Tibial artery (tissue), 4 donors: ENCODE results near the gene HS6ST1.
A peak's percentile ranks its signal among the peaks of the same experiment; 100 is the strongest.

Source experiments
- DNase-seq, 2 donors: peaks; one replicate each; pipeline ENCODE4 v3.0.0-alpha.2; 2019
- H3K27ac ChIP-seq, 2 donors: fragments of 200-600 bp; sonication (generic) in 1 of 2; 1 replicate in 1 of 2; 2 replicates in 1 of 2; pipeline ENCODE4 v1.5.1; 2018 to 2019; ENCODE audit warnings: mild to moderate bottlenecking in 1 of 2
- H3K27me3 ChIP-seq, 2 donors: fragments of 200-600 bp; sonication (generic) in 1 of 2; one replicate each; pipeline versions ENCODE4 v1.5.1 to v1.6.0; 2016 to 2019
- H3K36me3 ChIP-seq, 3 donors: fragments of 200-600 bp; sonication (generic) in 2 of 3; one replicate each; pipeline ENCODE4 v1.5.1; 2016 to 2019; ENCODE audit warnings: mild to moderate bottlenecking in 2 of 3
- H3K4me1 ChIP-seq, 4 donors: fragments of 200-600 bp; sonication (generic) in 2 of 4; 1 replicate in 3 of 4; 2 replicates in 1 of 4; pipeline ENCODE4 v1.5.1; 2016 to 2019
- H3K4me3 ChIP-seq, 2 donors: fragments of 200-600 bp; sonication (generic) in 1 of 2; 1 replicate in 1 of 2; 2 replicates in 1 of 2; pipeline ENCODE4 v1.5.1; 2018 to 2019; ENCODE audit warnings: mild to moderate bottlenecking in 2 of 2
- H3K9me3 ChIP-seq, 3 donors: fragments of 200-600 bp; sonication (generic) in 1 of 3; one replicate each; pipeline ENCODE4 v1.5.1; 2016 to 2019
- CTCF ChIP-seq, 2 experiments: fragments of 200-600 bp in 1 of 2; fragments of 450-650 bp in 1 of 2; IDR thresholded peaks; one replicate each; pipeline ENCODE4 v1.5.1; 2017 to 2019; ENCODE audit warnings: antibody characterized with exemption in 2 of 2, mild to moderate bottlenecking in 1 of 2, moderate library complexity in 1 of 2
- intact Hi-C: fragments of 100-400 bp; cut with DNase I; formaldehyde crosslinking; loops from one replicate; pipeline ENCODE4 v1.15.0; 2023; ENCODE audit warnings: low total_unique reads

HS6ST1 gene

GRCh38 chr2:128236491-128237035 lies 82.1 kb downstream of the HS6ST1 start:
- Histone ChIP-seq H3K4me3 (no peak overlapping the region), H3K27ac (no peak overlapping the region), H3K4me1 (peaks cover 0 to 12% (median 7%) of the 10 kb centered on the region in 4 donors), H3K9me3 (no peaks in the 10 kb centered on the region), H3K27me3 (peaks cover 0 to 5% of the 10 kb centered on the region in 2 donors), H3K36me3 (no peaks in the 10 kb centered on the region)
- DNase-seq = no peak
- no peak for TF ChIP-seq CTCF (IDR thresholded peaks at IDR 0.05)
- intact Hi-C loops = no loop called here

- TF ChIP-seq CTCF (IDR thresholded peaks at IDR 0.05) = no peak
- Histone ChIP-seq H3K27me3 (peaks cover 0 to 5% of the 10 kb centered on the region in 2 donors), H3K9me3 (no peaks in the 10 kb centered on the region), H3K27ac (no peak overlapping the region), H3K4me1 (peaks cover 0 to 12% (median 7%) of the 10 kb centered on the region in 4 donors), H3K4me3 (no peak overlapping the region), H3K36me3 (no peaks in the 10 kb centered on the region)
- DNase-seq = no peak
- intact Hi-C loops = no loop called here
Observed at GRCh38 chr2:128235581-128235980, 83.1 kb downstream of the HS6ST1 start.

- DNase-seq = no peak
- intact Hi-C loops = loop anchor here (5.0 kb wide), 1 partner anchor 52 kb away; no protein-coding TSS in a partner anchor
Observed at GRCh38 chr2:128234613-128235012, 84.1 kb downstream of the HS6ST1 start.

GRCh38 chr2:128233790-128234395 lies 84.8 kb downstream of the HS6ST1 start:
- no peak for DNase-seq
- Histone ChIP-seq H3K27ac (no peak overlapping the region), H3K9me3 (no peaks in the 10 kb centered on the region), H3K27me3 (no peaks in the 10 kb centered on the region), H3K4me1 (peaks cover 0 to 12% (median 7%) of the 10 kb centered on the region in 4 donors), H3K4me3 (peak overlapping the region; percentile 58 to 78), H3K36me3 (no peaks in the 10 kb centered on the region)
- no peak for TF ChIP-seq CTCF (IDR thresholded peaks at IDR 0.05)
- intact Hi-C loops = loop anchor here (5.0 kb wide), 1 partner anchor 52 kb away; no protein-coding TSS in a partner anchor

More at GRCh38 chr2:128234613-128235012, 84.1 kb downstream of the HS6ST1 start:
- H3K27ac ChIP-seq = no peak overlapping the region
- peaks cover 0 to 12% (median 7%) of the 10 kb centered on the region in 4 donors for H3K4me1 ChIP-seq
- peaks cover 0 to 5% of the 10 kb centered on the region in 2 donors for H3K27me3 ChIP-seq
- TF ChIP-seq CTCF (IDR thresholded peaks at IDR 0.05) = no peak
- no peaks in the 10 kb centered on the region for H3K36me3 ChIP-seq
- no peak overlapping the region for H3K4me3 ChIP-seq
- no peaks in the 10 kb centered on the region for H3K9me3 ChIP-seq

GRCh38 chr2:128232965-128233789 lies 85.5 kb downstream of the HS6ST1 start:
- intact Hi-C loops = loop anchor here (5.0 kb wide), 1 partner anchor 51 kb away; no protein-coding TSS in a partner anchor
- peak; percentile 85 to 89 for DNase-seq
- Histone ChIP-seq H3K9me3 (no peaks in the 10 kb centered on the region), H3K4me3 (peak overlapping the region; percentile 58 to 78), H3K27me3 (no peaks in the 10 kb centered on the region), H3K36me3 (no peaks in the 10 kb centered on the region), H3K4me1 (peaks cover 0 to 12% (median 7%) of the 10 kb centered on the region in 4 donors), H3K27ac (peak overlapping the region; percentile 53 to 54)
- TF ChIP-seq CTCF (IDR thresholded peaks at IDR 0.05) = peak; percentile 89 to 92
